Kidney capillary endothelial cell (primary cell): ENCODE measurements around the gene PML.

Experiments used
- DNase-seq: peaks from one replicate; pipeline ENCODE4 v3.0.0-alpha.2; 2018; ENCODE audit warnings: low spot score

PML gene

DNA sequence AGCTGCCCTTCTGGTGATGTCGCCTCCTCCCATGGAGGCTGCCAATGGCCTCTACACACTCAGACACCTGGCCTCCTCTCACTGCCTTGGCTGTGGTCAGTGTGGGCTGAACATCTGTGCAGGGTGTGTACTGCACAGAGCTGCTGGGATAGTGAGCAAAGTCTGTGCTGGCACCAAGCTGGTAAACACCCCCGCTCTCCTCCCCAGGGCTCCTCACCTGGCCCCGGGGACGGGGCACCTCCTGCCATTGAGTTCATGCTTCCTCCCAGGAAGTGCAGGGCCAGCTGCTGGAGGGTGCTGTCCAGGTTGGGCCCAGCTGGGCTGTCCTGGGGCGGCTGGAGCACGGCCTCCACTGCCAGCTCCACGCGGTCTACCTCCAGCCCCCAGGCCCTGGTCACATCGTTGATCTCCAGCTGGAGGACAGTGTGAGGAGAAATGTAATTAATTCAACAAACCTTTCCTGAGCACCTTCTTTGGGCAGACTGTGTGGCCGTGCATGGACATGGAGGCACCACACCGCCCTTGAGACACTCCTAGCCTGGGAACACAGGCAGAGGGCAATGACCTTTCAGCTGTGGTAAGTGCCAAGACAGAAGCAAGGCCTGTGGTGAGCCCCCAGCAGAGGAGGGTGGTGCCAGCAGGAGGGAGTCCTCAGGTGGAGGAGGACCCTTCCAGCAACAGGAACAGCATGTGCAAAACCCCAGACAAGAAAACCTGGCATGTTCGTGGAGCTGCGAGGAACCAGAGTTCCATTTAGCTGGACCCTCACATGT, 9.2 kb upstream of the PML start:
- no peak for DNase-seq

DNA sequence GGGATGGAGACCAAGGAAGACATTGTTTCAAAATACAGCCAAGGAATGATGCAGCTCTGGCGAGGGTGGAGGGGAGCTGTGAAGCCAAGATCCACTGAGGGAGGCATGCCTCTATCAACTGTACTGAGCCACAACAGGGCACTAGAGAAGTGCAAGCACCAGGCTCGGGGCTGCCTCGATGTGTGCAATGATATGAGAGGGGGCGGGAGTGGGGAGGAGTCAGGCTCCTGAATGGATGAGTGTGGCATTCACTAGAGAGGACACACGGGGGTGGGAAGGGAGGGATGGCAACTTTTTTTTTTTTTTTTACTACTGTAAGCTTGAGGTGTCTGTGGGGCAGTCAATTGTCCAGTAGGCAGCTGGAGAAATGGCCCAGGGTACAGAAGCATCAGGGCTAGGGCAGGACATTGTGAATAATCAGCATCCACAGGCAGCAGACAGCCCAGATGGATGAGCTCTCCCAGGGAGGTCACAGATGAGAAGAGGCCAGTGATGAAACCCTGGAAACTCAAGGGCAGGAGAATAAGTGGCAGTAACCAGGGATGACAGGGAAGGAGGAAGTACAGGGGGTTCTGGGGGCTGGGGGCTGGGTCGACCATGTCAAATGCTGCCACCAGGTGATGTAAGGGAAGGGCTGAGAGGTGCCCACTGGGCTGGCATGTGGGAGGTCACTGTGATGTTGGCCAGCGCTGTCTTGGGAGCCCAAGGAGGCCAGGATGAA, 8.3 kb upstream of the PML start:
- DNase-seq = no peak

DNA sequence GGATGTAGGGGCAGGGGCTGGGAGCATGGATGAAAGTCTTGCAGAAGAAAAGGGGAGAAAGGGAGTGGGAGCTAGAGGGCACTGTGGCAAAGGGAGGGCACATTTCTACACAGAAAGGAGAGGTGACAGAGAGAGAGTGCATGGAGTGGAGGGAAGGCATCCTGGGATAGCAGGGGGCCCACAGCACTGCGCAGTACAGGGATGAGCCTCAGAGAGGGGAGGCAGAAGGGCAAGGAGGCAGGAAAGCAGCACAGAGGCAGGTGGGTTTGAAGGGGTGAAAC, 7.8 kb upstream of the PML start:
- DNase-seq = no peak

GRCh38 chr15:73987250-73987649, 7.3 kb upstream of the PML start:
- no peak for DNase-seq

- no peak for DNase-seq
These were observed 6.7 kb upstream of the PML start for GRCh38 chr15:73987681-73988444.

- DNase-seq = no peak
These were observed 6.0 kb upstream of the PML start for GRCh38 chr15:73988445-73988969.

GRCh38 chr15:73989001-73989798, 5.3 kb upstream of the PML start:
- peak; percentile 72 for DNase-seq

DNA sequence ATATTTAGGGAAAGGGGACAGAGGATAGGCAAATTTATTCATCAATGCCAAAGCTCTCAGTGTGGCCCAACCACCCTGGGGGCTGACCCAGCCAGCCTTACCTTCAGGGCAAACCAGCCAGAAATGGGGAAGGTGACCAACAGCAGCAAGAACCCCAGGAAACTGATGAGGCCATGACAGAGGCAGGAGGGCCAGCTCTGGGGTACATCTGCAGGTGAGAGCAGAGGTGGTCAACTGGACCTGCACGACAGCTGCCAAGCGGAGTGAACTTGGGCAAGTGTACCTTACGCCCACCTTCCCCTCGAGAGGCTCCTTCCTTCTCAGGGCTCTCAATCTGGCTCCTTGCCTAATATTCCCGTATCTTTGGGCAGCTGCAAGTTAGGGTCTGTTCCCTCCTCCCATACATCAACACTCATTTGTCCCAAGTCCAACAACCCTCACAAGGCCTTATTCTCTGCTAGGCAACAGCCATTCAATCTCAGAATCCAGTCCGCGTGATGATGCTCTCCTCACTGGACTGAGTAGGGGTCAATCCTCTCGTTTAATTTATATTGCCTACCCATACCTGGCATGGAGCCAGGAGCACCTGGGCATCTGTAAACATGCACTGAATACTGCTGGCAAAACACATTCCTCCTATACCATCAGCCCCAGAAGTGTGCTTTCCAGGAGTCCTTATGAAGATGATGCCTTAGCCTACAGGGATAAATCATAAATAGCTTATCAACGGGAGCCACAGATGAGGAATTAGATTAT, 4.1 kb upstream of the PML start:
- DNase-seq = no peak

GRCh38 chr15:73991260-73991659, 3.3 kb upstream of the PML start:
- DNase-seq = peak; percentile 22

- peak; percentile 81 for DNase-seq
These were observed 2.6 kb upstream of the PML start, which contains the start of gene STOML1 for GRCh38 chr15:73991726-73992593. STOML1 (minus strand) TSS chr15:73992295; CDS start chr15:73992223, 72 bp downstream.

DNA sequence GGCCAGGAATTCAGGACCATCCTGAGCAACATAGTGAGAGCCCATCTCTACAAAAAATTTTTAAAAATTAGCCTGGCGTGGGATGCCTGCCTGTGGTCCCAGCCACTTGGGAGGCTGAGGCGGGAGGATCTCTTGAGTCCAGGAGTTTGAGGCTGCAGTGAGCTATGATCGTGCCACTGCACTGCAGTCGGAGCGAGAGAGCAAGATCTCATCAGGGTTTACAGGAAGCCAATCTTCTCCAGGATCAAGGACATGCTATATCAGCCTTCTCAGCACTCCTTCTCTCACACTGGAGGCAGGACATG, 2.0 kb upstream of the PML start:
- no peak for DNase-seq

- no peak for DNase-seq
These were observed 1.1 kb upstream of the PML start for GRCh38 chr15:73993211-73993994.

DNA sequence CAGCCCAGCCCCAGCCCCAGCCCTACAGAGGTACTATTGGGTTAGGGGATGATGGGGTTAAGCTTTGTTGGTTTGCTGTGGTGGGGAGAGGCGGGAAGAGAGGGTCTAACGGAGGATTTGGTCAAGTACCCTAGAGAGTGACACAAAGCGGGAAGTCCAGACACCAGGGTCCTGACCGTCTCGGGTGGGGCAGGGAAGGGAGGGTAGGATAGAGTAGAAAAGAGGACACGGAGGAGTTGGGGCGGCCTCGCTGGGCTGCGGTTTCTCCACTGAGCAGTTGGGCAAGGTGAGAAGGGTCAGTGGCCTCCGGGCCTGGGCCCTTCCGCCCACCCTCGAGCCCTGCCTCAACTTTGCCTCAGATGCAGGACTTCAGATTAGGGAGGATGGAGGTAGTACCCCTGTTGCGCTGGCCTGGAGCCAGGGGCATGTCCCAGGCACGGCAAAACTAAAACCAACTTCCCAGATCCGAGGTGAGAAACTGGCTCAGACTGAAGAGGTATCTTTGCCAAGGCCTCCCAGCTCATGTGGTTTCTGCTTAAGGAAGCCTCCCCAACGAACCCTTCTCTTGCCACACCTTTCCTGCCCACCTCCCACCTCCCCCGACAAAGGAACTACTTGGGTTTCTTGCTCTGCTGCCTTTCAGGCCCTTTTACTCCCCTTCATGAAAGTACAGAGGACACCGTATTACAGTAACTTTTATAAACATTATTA, 551 bp downstream of the PML start:
- DNase-seq = no peak

GRCh38 chr15:73996267-73996666, 1.8 kb downstream of the PML start:
- DNase-seq = no peak

- peak; percentile 51 for DNase-seq
These were observed 2.4 kb downstream of the PML start for GRCh38 chr15:73996939-73997338.

DNA sequence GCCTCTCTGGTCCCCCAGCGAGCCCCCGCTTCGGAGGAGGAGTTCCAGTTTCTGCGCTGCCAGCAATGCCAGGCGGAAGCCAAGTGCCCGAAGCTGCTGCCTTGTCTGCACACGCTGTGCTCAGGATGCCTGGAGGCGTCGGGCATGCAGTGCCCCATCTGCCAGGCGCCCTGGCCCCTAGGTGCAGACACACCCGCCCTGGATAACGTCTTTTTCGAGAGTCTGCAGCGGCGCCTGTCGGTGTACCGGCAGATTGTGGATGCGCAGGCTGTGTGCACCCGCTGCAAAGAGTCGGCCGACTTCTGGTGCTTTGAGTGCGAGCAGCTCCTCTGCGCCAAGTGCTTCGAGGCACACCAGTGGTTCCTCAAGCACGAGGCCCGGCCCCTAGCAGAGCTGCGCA, 3.5 kb downstream of the PML start:
- DNase-seq = no peak

DNA sequence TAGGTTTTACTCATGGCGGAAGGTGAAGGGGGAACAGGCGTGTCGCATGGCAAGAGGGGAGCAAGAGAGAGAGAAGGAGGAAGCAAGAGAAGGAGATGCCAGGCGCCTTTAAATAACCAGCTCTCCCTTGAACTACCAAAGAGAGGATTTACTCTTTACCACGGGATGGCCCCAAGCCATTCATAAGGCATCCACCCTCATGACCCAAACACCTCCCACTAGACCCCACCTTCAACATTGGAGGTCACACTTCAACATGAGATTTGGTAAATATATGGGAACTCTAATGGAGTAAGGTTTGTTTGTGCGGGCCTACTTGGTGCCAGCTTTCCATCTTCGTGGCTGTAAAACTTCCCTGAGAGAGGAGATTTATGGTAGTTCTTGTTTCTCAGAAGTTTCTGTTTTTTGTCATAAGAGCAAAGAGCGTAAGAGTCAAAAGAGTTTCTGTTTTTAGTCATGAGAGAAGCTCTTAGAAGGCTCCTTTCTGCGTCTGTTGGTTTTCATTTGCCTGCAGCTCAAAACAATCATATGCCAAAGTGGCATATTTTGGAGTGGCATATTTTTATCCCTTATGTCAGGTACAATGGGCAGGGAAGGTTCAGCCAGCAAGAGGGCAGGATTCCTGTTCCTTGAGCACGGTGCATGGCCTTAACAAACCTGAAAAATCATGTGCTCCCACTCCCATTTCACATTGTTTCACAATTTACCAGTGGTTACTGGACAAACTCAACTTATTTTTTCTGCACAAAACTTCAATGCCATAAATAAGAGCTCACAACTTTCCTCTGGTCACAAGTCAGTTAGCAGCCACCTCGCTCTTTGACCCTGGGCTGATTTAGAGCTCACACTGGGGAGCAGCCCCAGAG, 12.5 kb downstream of the PML start:
- DNase-seq = no peak

DNA sequence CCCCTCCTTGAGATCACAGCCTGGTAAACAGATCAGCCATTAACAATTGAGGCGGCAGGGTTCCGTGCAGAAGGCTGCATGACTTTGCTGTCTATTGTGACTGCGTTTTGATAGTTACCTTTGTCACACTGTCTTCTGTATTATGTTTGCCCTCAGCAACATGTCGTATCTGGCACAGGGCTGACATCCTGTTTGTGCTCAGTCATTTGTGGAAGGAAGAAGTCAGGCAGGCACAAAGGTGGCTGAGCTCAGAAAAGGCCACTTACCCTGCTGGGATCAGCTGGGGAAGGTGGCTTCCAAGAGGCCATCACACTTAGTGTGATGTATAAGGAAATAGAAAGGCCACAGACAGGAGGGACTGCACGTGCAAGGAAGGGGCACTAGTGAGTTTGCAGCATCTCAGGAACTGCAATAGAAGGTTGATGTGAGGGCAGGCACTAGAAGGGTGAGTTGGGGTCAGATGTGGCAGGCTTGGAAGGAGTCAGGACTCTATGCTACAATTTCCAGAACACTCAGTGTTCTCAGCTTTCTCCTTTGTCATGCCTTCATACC, 13.4 kb downstream of the PML start:
- peak; percentile 20 for DNase-seq
